Stomach (tissue), 9 donors: Measurements from ENCODE around the gene TMEM178B. TPM values are rescaled to one million over a fixed set of nuclear protein-coding genes. Genes with fewer than 3 reads are reported as not detected.

ENCODE experiments used
- DNase-seq, 2 donors: peaks; one replicate each; pipeline versions ENCODE4 v3.0.0 to v3.0.0-alpha.2; 2013 to 2019
- H3K27ac ChIP-seq, 5 donors: fragments of 200-600 bp in 4 of 5; sonication (generic) in 4 of 5; one replicate each; pipeline ENCODE4 v1.5.1; 2013 to 2019; ENCODE audit warnings: mild to moderate bottlenecking in 1 of 5, moderate library complexity in 1 of 5
- H3K27me3 ChIP-seq, 3 donors: fragments of 200-600 bp; sonication (generic); one replicate each; pipeline ENCODE4 v1.5.1; 2017 to 2019; ENCODE audit warnings: mixed run types in 1 of 3
- H3K36me3 ChIP-seq, 4 donors: fragments of 200-600 bp; sonication (generic); 1 replicate in 3 of 4; 2 replicates in 1 of 4; pipeline ENCODE4 v1.5.1; 2016 to 2019
- H3K4me1 ChIP-seq, 4 donors: fragments of 200-600 bp; sonication (generic); one replicate each; pipeline ENCODE4 v1.5.1; 2016 to 2019
- H3K4me3 ChIP-seq, 4 donors: fragments of 200-600 bp; sonication (generic) in 3 of 4; one replicate each; pipeline ENCODE4 v1.5.1; 2016 to 2019; ENCODE audit warnings: mild to moderate bottlenecking in 1 of 4
- H3K9me3 ChIP-seq, 4 donors: fragments of 200-600 bp; sonication (generic); one replicate each; pipeline ENCODE4 v1.5.1; 2016 to 2019
- CTCF ChIP-seq, 7 experiments: fragments of 450-650 bp in 4 of 7; fragments of 200-600 bp in 3 of 7; sonication (generic) in 3 of 7; IDR thresholded peaks; one replicate each; pipeline ENCODE4 v1.5.1; 2016 to 2019; ENCODE audit warnings: antibody characterized with exemption in 7 of 7, control low read depth in 2 of 7, mild to moderate bottlenecking in 1 of 7
- EP300 ChIP-seq: sonication (generic); formaldehyde crosslinking; IDR thresholded peaks from one replicate; pipeline ENCODE4 v1.6.1; 2017; ENCODE audit warnings: antibody characterized with exemption
- POLR2A ChIP-seq, 4 donors: fragments of 450-650 bp; IDR thresholded peaks; one replicate each; pipeline ENCODE4 v1.6.1; 2016; ENCODE audit warnings: antibody characterized with exemption in 4 of 4, control low read depth in 2 of 4, mild to moderate bottlenecking in 1 of 4, moderate library complexity in 1 of 4
- POLR2AphosphoS5 ChIP-seq, 3 donors: sonication (generic); formaldehyde crosslinking; IDR thresholded peaks; one replicate each; pipeline ENCODE4 v1.6.1; 2016; ENCODE audit warnings: antibody characterized with exemption in 3 of 3
- WGBS, 5 donors: extraction: QIAGEN DNeasy Blood & Tissue Kit in 3 of 5; methylation state at CpG; one replicate each; pipeline versions ENCODE4 v1.1.5 to v1.1.7; 2013 to 2018; 5-methylcytosine and 5-hydroxymethylcytosine counted together
- intact Hi-C: fragments of 100-400 bp; cut with DNase I; formaldehyde crosslinking; loops from one replicate; pipeline ENCODE4 v1.15.1; 2023; ENCODE audit warnings: low total_unique reads
- polyA plus RNA-seq, 3 donors: library from polyadenylated mRNA; stranded (reverse); fragments of 200-250 nt; gene quantifications; one replicate each; pipeline ENCODE4 v1.2.3, GENCODE V29; 2013
- total RNA-seq, 5 donors: library from RNA; depleted of rRNA; stranded (reverse); fragments of >200 nt; gene quantifications; one replicate each; pipeline versions ENCODE4 v1.1.0 to v1.2.3, GENCODE V29; 2014 to 2016
- donor health status: healthy with polysubstance abuse.
- donor health status: Bipolar disorder and iron deficiency.
- donor health status: healthy.

TMEM178B gene
- total and polyA plus RNA-seq, 8 donors: under 0.01 to 1.7 (median 0.15) TPM; not detected in 3

DNA sequence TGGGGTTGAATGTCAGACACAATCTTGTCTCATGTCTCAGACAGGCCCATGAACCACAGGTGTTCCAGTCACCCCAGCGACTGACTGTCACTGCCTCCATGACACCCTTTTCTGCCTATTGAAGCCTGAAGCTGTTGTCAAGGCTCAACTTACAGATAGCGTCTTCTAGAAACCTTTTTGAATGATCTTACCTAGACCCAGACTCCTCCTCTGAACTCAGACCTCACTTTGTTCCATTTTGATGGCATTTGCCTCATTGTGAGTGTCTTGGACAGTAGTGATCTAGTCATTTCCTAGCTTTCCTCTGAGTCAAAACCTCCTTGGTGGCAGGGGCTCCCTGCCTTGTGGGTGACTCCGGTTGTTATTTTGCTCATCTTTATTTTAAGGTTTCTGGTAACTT lies 379.0 kb downstream of the TMEM178B start:
- no peaks in the 10 kb centered on the region for H3K27me3 ChIP-seq
- WGBS, 5 donors: 72 to 85% (median 83%) methylated on average over 3 of the region's 3 CpGs
- H3K36me3 ChIP-seq: no peaks in the 10 kb centered on the region
- no peaks in the 10 kb centered on the region for H3K9me3 ChIP-seq
- TF ChIP-seq EP300 (no peak), CTCF (IDR thresholded peaks at IDR 0.05) (no peak), POLR2A (IDR thresholded peaks at IDR 0.05) (no peak), POLR2AphosphoS5 (IDR thresholded peaks at IDR 0.05) (no peak)
- no peaks in the 10 kb centered on the region for H3K4me1 ChIP-seq
- H3K27ac ChIP-seq: no peak overlapping the region
- no peak overlapping the region for H3K4me3 ChIP-seq
- intact Hi-C loops: no loop called here
- DNase-seq: no peak

GRCh38 chr7:141454338-141454737 lies 380.5 kb downstream of the TMEM178B start:
- Histone ChIP-seq H3K4me1 (no peaks in the 10 kb centered on the region), H3K27me3 (no peaks in the 10 kb centered on the region), H3K27ac (no peak overlapping the region), H3K9me3 (no peaks in the 10 kb centered on the region), H3K4me3 (no peak overlapping the region), H3K36me3 (no peaks in the 10 kb centered on the region)
- DNase-seq: no peak
- intact Hi-C loops: no loop called here
- TF ChIP-seq EP300: no peak
- TF ChIP-seq POLR2AphosphoS5 (IDR thresholded peaks at IDR 0.05): no peak
- TF ChIP-seq CTCF (IDR thresholded peaks at IDR 0.05): no peak
- TF ChIP-seq POLR2A (IDR thresholded peaks at IDR 0.05): no peak
- 62 to 82% (median 65%) methylated on average over 3 of the region's 3 CpGs for WGBS, 5 donors

GRCh38 chr7:141455723-141456122 lies 381.9 kb downstream of the TMEM178B start:
- Histone ChIP-seq H3K27ac (no peak overlapping the region), H3K36me3 (no peaks in the 10 kb centered on the region), H3K4me3 (no peak overlapping the region), H3K27me3 (no peaks in the 10 kb centered on the region), H3K4me1 (no peaks in the 10 kb centered on the region), H3K9me3 (no peaks in the 10 kb centered on the region)
- WGBS, 5 donors: 60 to 85% (median 77%) methylated on average over 1 of the region's 1 CpG
- no peak for DNase-seq
- TF ChIP-seq POLR2A (IDR thresholded peaks at IDR 0.05): no peak
- no peak for TF ChIP-seq CTCF (IDR thresholded peaks at IDR 0.05)
- TF ChIP-seq EP300: no peak
- no peak for TF ChIP-seq POLR2AphosphoS5 (IDR thresholded peaks at IDR 0.05)
- intact Hi-C loops: no loop called here

GRCh38 chr7:141456298-141456697 lies 382.4 kb downstream of the TMEM178B start:
- Histone ChIP-seq H3K4me1 (peaks cover 0 to 3% (median 0%) of the 10 kb centered on the region in 4 donors), H3K9me3 (no peaks in the 10 kb centered on the region), H3K27me3 (no peaks in the 10 kb centered on the region), H3K4me3 (no peak overlapping the region), H3K27ac (no peak overlapping the region), H3K36me3 (no peaks in the 10 kb centered on the region)
- DNase-seq: no peak
- intact Hi-C loops: no loop called here
- no peak for TF ChIP-seq POLR2AphosphoS5 (IDR thresholded peaks at IDR 0.05)
- TF ChIP-seq POLR2A (IDR thresholded peaks at IDR 0.05): no peak
- no peak for TF ChIP-seq CTCF (IDR thresholded peaks at IDR 0.05)
- no peak for TF ChIP-seq EP300
- WGBS, 5 donors: 63 to 82% (median 75%) methylated on average over 2 of the region's 2 CpGs
